Lung (tissue), 12 donors: ENCODE measurements around the gene CFAP43. TPM values are rescaled to one million over a fixed set of nuclear protein-coding genes. Genes with fewer than 3 reads are reported as not detected.

Experiments used
- ATAC-seq: fragments of 200-7000 bp; cut with Tn5 transposase; one replicate; pipeline ENCODE4 v1.9.1; 2020; ENCODE audit warnings: moderate number of reproducible peaks; ENCODE audit not compliant: insufficient read depth, low FRiP score
- DNase-seq, 3 donors: peaks; one replicate each; pipeline ENCODE4 v3.0.0-alpha.2; 2013 to 2017
- H3K27ac ChIP-seq, 2 donors: one replicate each; pipeline ENCODE4 v1.5.1; 2013; ENCODE audit warnings: mild to moderate bottlenecking in 2 of 2, moderate library complexity in 2 of 2, control low read depth in 1 of 2, inconsistent platforms in 1 of 2, low read depth in 1 of 2, low read length in 1 of 2
- H3K27me3 ChIP-seq, 3 donors: one replicate each; pipeline ENCODE4 v1.5.1; 2013; ENCODE audit warnings: low read length in 2 of 3; ENCODE audit not compliant: control insufficient read depth in 3 of 3, insufficient read depth in 3 of 3
- H3K36me3 ChIP-seq, 4 donors: one replicate each; pipeline ENCODE4 v1.5.1; 2013; ENCODE audit warnings: low read length in 4 of 4, mild to moderate bottlenecking in 1 of 4, moderate library complexity in 1 of 4; ENCODE audit not compliant: control insufficient read depth in 4 of 4, insufficient read depth in 4 of 4
- H3K4me1 ChIP-seq, 5 donors: one replicate each; pipeline ENCODE4 v1.5.1; 2013; ENCODE audit warnings: low read length in 5 of 5, mild to moderate bottlenecking in 2 of 5, moderate library complexity in 1 of 5; ENCODE audit not compliant: control insufficient read depth in 5 of 5, insufficient read depth in 5 of 5
- H3K4me3 ChIP-seq: one replicate; pipeline ENCODE4 v1.5.1; 2013; ENCODE audit warnings: mild to moderate bottlenecking, control low read depth, moderate library complexity
- H3K9ac ChIP-seq, 2 donors: one replicate each; pipeline ENCODE4 v1.5.1; 2013; ENCODE audit warnings: low read length in 2 of 2, control low read depth in 1 of 2; ENCODE audit not compliant: insufficient read depth in 1 of 2
- H3K9me3 ChIP-seq, 4 donors: one replicate each; pipeline ENCODE4 v1.5.1; 2013; ENCODE audit warnings: low read length in 3 of 4, mild to moderate bottlenecking in 1 of 4, moderate library complexity in 1 of 4; ENCODE audit not compliant: control insufficient read depth in 4 of 4, insufficient read depth in 3 of 4
- CTCF ChIP-seq: IDR thresholded peaks from 2 replicates; pipeline ENCODE4 v1.5.1; 2012; ENCODE audit warnings: mild to moderate bottlenecking; ENCODE audit errors: control extremely low read depth, extremely low read depth
- WGBS, 2 donors: extraction: QIAGEN DNeasy Blood & Tissue Kit; methylation state at CpG; one replicate each; pipeline ENCODE4 v1.1.7; 2013; 5-methylcytosine and 5-hydroxymethylcytosine counted together
- polyA plus RNA-seq, 2 donors: library from polyadenylated mRNA; stranded (reverse); fragments of 200-250 nt; gene quantifications; one replicate each; pipeline ENCODE4 v1.2.1, GENCODE V29; 2013
- total RNA-seq, 2 donors: library from RNA; depleted of rRNA in 1 of 2; stranded (reverse); fragments of >200 nt in 1 of 2; gene quantifications; one replicate each; pipeline ENCODE4 v1.2.1, GENCODE V29; 2014 to 2021
- donor health status: control.
- donor health status: control.
- donor health status: Bipolar disorder and iron deficiency.
- donor health status: healthy.
- donor health status: DM: yes; HTN: yes; CAD: no.

Gene CFAP43
- total and polyA plus RNA-seq, 4 donors, result 8.4 to 71.6 (median 20.1) TPM

GRCh38 chr10:104277785-104278184 is 45.6 kb upstream of the CFAP43 start:
- no peak overlapping the region for H3K9ac ChIP-seq
- 57 to 68% methylated on average over 2 of the region's 2 CpGs for WGBS, 2 donors
- TF ChIP-seq CTCF, result no peak
- H3K27me3 ChIP-seq, result no peaks in the 10 kb centered on the region
- ATAC-seq, result no peak
- no peaks in the 10 kb centered on the region for H3K36me3 ChIP-seq
- H3K9me3 ChIP-seq, result no peaks in the 10 kb centered on the region
- peak in 1 of 3 donors; percentile 23 for DNase-seq
- no peak overlapping the region for H3K4me3 ChIP-seq
- H3K4me1 ChIP-seq, result peaks cover 0 to 13% (median 0%) of the 10 kb centered on the region in 5 donors
- H3K27ac ChIP-seq, result no peak overlapping the region

- TF ChIP-seq CTCF, result no peak
- H3K27ac ChIP-seq, result no peak overlapping the region
- ATAC-seq (no peak), DNase-seq (no peak)
- 76 to 92% methylated on average over 1 of the region's 1 CpG for WGBS, 2 donors
- no peak overlapping the region for H3K4me3 ChIP-seq
- no peaks in the 10 kb centered on the region for H3K27me3 ChIP-seq
- H3K36me3 ChIP-seq, result no peaks in the 10 kb centered on the region
- H3K9ac ChIP-seq, result no peak overlapping the region
- no peaks in the 10 kb centered on the region for H3K9me3 ChIP-seq
- H3K4me1 ChIP-seq, result peaks cover 0 to 13% (median 0%) of the 10 kb centered on the region in 5 donors
These were observed 44.0 kb upstream of the CFAP43 start for GRCh38 chr10:104276192-104276591.

- Histone ChIP-seq H3K27ac (peak overlapping the region in 1 of 2 donors; percentile 70), H3K9ac (peak overlapping the region; percentile 60 to 68), H3K9me3 (no peaks in the 10 kb centered on the region), H3K36me3 (no peaks in the 10 kb centered on the region), H3K4me1 (peaks cover 0 to 13% (median 0%) of the 10 kb centered on the region in 5 donors), H3K4me3 (peak overlapping the region; percentile 27), H3K27me3 (no peaks in the 10 kb centered on the region)
- WGBS, 2 donors, result 17 to 23% methylated on average over 42 of the region's 42 CpGs
- peak; percentile 65 to 73 (median 66) for DNase-seq
- peak; percentile 89 for ATAC-seq
- peak; percentile 57 for TF ChIP-seq CTCF
These were observed 42.9 kb upstream of the CFAP43 start for GRCh38 chr10:104274762-104275721.
